Measurements from ENCODE around the gene ICAM2.

Gene ICAM2

DNA sequence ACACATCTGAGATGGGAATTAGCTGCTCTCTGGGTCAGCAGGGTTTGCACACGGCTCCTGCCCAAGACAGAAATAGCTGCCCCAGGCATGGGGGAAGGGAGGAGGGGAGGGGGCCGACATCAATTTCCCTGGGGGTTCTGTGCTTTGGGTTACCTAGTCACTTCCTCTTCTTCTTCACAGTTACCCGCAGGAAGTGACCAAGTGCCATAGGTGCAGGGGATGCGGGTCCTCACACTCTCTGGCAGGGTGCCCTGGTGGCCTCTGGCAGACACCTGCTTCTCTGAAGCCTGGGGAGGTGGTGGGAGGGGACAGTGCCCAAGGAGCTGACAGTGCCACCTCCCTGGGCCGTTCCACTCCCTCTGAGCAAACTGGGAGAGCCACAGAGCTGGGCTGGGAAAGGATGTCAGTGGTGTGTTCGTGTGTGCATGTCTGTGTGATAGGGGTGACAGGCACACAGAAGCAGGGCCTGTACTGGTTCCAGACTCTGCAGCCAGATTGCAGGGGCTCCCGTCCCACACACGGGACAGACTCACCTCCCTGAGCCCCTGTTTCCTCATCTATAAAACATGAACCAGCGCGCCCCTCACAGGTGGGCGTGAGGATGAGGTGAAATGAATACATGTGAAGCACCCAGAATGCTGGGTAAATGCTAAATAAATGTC is 65.9 kb downstream of the ICAM2 start:
- in situ Hi-C loops (cut with HindIII; ENCODE audit: low sequenced_read_pairs): no loop called here
